GM12878 (cell line): Measurements from ENCODE around the gene MEP1A.

ENCODE experiments used
- BCL11A ChIP-seq: IDR thresholded peaks from 2 replicates; pipeline ENCODE4 v1.6.1; 2011; ENCODE audit warnings: low read depth, low read length
- CEBPB ChIP-seq, 2 experiments: fragments of 150-350 bp in 1 of 2; IDR thresholded peaks; 2 replicates each; pipeline ENCODE4 v1.6.1; 2012 to 2014; ENCODE audit warnings: low read depth in 2 of 2, low read length in 2 of 2, borderline replicate concordance in 1 of 2, inconsistent platforms in 1 of 2
- CHD2 ChIP-seq: IDR thresholded peaks from 2 replicates; pipeline ENCODE4 v1.6.1; 2011; ENCODE audit warnings: low read depth, low read length, improper control_type of control experiment, borderline replicate concordance
- CTCF ChIP-seq, 3 experiments: IDR thresholded peaks in 2 of 3; conservative IDR thresholded peaks in 1 of 3; 2 replicates each; pipeline ENCODE4 v1.5.1; 2011; ENCODE audit warnings: low read depth in 3 of 3, low read length in 3 of 3, mild to moderate bottlenecking in 3 of 3, control low read depth in 2 of 3, moderate library complexity in 2 of 3, inconsistent platforms in 1 of 3, mixed read lengths in 1 of 3; ENCODE audit not compliant: control insufficient read depth in 2 of 3, insufficient read depth in 1 of 3; ENCODE audit errors: extremely low read depth in 1 of 3
- CUX1 ChIP-seq: IDR thresholded peaks from 2 replicates; pipeline ENCODE4 v1.6.1; 2012; ENCODE audit warnings: improper control_type of control experiment, low read depth, low read length; ENCODE audit not compliant: insufficient replicate concordance
- EZH2 ChIP-seq: IDR thresholded peaks from 2 replicates; pipeline ENCODE4 v1.6.1; 2012; ENCODE audit warnings: low read depth, mild to moderate bottlenecking, control low read depth, inconsistent platforms, low read length, borderline replicate concordance; ENCODE audit not compliant: control insufficient read depth
- FOXK2 ChIP-seq: fragments of 450-650 bp; IDR thresholded peaks from 2 replicates; pipeline ENCODE4 v1.6.1; 2017; ENCODE audit warnings: mild to moderate bottlenecking, moderate library complexity
- RBBP5 ChIP-seq: fragments of 200-600 bp; sonication (generic); conservative IDR thresholded peaks from 2 replicates; pipeline ENCODE4 v1.6.1; 2016
- RELA ChIP-seq: fragments of 450-650 bp; IDR thresholded peaks from 2 replicates; pipeline ENCODE4 v1.8.0; 2014; ENCODE audit warnings: borderline replicate concordance; ENCODE audit not compliant: partially characterized antibody
- SPI1 ChIP-seq: IDR thresholded peaks from 2 replicates; pipeline ENCODE4 v1.6.1; 2011; ENCODE audit warnings: low read depth, mild to moderate bottlenecking, low read length, moderate library complexity, borderline replicate concordance; ENCODE audit not compliant: insufficient read depth
- ZZZ3 ChIP-seq: IDR thresholded peaks from 2 replicates; pipeline ENCODE4 v1.6.1; 2011; ENCODE audit warnings: low read depth; ENCODE audit not compliant: control insufficient read depth, insufficient read length

- TF ChIP-seq SPI1 (no peak), CHD2 (no peak), CEBPB (IDR thresholded peaks at IDR 0.05; ENCODE audit: borderline replicate concordance in 1 of 2, low read depth in 2 of 2, low read length in 2 of 2) (no peak), CUX1 (no peak), FOXK2 (no peak), EZH2 (no peak), CTCF (IDR thresholded peaks at IDR 0.05 in 2 of 3, conservative IDR thresholded peaks at IDR 0.05 in 1 of 3; ENCODE audit: control insufficient read depth in 2 of 3, extremely low read depth in 1 of 3, insufficient read depth in 1 of 3, low read depth in 3 of 3, low read length in 3 of 3) (no peak), ZZZ3 (no peak), RELA (no peak), BCL11A (no peak), RBBP5 (no peak)
These were observed 95.4 kb downstream of the MEP1A start for GRCh38 chr6:46888578-46888977.
